ENCODE results near the gene C11orf52. TPM values are rescaled to one million over a fixed set of nuclear protein-coding genes. Genes with fewer than 3 reads are reported as not detected.

Gene C11orf52
- total and polyA plus RNA-seq, 2 of the 4 experiments (the other 2 are of a cell fraction): 0.90 to 1.1 TPM

DNA sequence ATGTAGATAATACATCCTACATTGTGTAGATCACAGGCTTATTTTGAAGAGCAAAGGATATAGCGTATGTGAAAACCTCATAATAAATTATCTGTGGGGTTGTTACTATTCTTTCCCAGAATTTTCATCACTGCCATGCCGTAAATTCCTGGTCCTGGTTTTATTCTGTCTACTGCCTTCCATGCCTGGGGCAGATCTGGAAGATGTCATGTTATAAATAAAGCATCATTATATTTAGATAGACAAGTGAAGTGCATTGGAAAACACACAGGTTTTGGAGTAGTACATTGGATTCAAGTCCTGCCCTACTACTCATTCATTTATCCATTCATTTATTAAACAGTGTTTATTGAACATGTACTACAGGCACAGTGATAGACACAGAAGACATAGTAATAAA is 2.2 kb downstream of the C11orf52 start:
- no peak for DNase-seq

More for the DNA sequence above, 2.2 kb downstream of the C11orf52 start:
- no peak overlapping the region for H3K18ac ChIP-seq (ENCODE audit: low read depth, low read length)
- H3K14ac ChIP-seq (replicated peaks; ENCODE audit: low read depth, low read length): no peak overlapping the region
- H2BK20ac ChIP-seq (ENCODE audit: low read depth, low read length): no peak overlapping the region
- no peak overlapping the region for H2AK9ac ChIP-seq (replicated peaks; ENCODE audit: low read depth, low read length, poor library complexity)
- POLR2A ChIA-PET (ENCODE audit: unreplicated experiment): no interaction called here
- H3K4me3 ChIP-seq (ENCODE audit: insufficient read depth, low read depth, low read length): no peak overlapping the region
- no peaks in the 10 kb centered on the region for H3K9me3 ChIP-seq (ENCODE audit: control insufficient read depth, insufficient read depth, low read length)
- no peaks in the 10 kb centered on the region for H4K20me1 ChIP-seq (ENCODE audit: insufficient read depth, low read length)
- no peak overlapping the region for H2AFZ ChIP-seq (replicated peaks; ENCODE audit: low read length, poor library complexity)
- intact Hi-C loops (cut with micrococcal nuclease): no loop called here
- H3K4me2 ChIP-seq (ENCODE audit: low read depth, low read length): no peak overlapping the region
- no peak overlapping the region for H4K91ac ChIP-seq (ENCODE audit: insufficient read depth, low read depth, low read length)
- dilution Hi-C loops (cut with HindIII; ENCODE audit: low sequenced_read_pairs, unreplicated experiment): no loop called here
- no peak for ATAC-seq (ENCODE audit: low read depth)
- no peak overlapping the region for H2BK120ac ChIP-seq (ENCODE audit: low read depth, low read length)
- peaks cover 0 to 3% of the 10 kb centered on the region in 2 experiments; a peak in 2 of 4 replicates for H3K79me1 ChIP-seq (ENCODE audit: low read depth in 1 of 2, low read length in 2 of 2)
- H3K36me3 ChIP-seq (ENCODE audit: control insufficient read depth, insufficient read depth, low read length): no peaks in the 10 kb centered on the region
- H3K27me3 ChIP-seq (ENCODE audit: control insufficient read depth, insufficient read depth, low read length): no peaks in the 10 kb centered on the region
- no peak overlapping the region for H3K4ac ChIP-seq (ENCODE audit: low read depth, low read length)
- peaks cover 15% of the 10 kb centered on the region for H3K9me1 ChIP-seq (ENCODE audit: insufficient read depth, low read length)
- no CpG with 5 or more reads among the region's 2 CpGs for WGBS, 2 experiments (ENCODE audit: extremely low coverage in 2 of 2, insufficient read length in 1 of 2)
- no peak overlapping the region for H4K8ac ChIP-seq (ENCODE audit: low read depth in 2 of 2, low read length in 2 of 2)
- TF ChIP-seq, protein P1, sequence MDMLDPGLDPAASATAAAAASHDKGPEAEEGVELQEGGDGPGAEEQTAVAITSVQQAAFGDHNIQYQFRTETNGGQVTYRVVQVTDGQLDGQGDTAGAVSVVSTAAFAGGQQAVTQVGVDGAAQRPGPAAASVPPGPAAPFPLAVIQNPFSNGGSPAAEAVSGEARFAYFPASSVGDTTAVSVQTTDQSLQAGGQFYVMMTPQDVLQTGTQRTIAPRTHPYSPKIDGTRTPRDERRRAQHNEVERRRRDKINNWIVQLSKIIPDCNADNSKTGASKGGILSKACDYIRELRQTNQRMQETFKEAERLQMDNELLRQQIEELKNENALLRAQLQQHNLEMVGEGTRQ (IDR thresholded peaks at IDR 0.05; ENCODE audit: low read depth, low read length): no peak
- TF ChIP-seq, protein P2, sequence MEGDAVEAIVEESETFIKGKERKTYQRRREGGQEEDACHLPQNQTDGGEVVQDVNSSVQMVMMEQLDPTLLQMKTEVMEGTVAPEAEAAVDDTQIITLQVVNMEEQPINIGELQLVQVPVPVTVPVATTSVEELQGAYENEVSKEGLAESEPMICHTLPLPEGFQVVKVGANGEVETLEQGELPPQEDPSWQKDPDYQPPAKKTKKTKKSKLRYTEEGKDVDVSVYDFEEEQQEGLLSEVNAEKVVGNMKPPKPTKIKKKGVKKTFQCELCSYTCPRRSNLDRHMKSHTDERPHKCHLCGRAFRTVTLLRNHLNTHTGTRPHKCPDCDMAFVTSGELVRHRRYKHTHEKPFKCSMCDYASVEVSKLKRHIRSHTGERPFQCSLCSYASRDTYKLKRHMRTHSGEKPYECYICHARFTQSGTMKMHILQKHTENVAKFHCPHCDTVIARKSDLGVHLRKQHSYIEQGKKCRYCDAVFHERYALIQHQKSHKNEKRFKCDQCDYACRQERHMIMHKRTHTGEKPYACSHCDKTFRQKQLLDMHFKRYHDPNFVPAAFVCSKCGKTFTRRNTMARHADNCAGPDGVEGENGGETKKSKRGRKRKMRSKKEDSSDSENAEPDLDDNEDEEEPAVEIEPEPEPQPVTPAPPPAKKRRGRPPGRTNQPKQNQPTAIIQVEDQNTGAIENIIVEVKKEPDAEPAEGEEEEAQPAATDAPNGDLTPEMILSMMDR (conservative IDR thresholded peaks at IDR 0.05; ENCODE audit: low read depth, low read length): no peak
- TF ChIP-seq NFE2L2 (IDR thresholded peaks at IDR 0.05; ENCODE audit: low read depth, low read length) (no peak), RCOR1 (IDR thresholded peaks at IDR 0.05; ENCODE audit: insufficient replicate concordance, low read length) (no peak), CHD1 (IDR thresholded peaks at IDR 0.05; ENCODE audit: low read depth, low read length) (no peak), SMC3 (IDR thresholded peaks at IDR 0.05; ENCODE audit: low read depth, low read length) (no peak), POLR2A (IDR thresholded peaks at IDR 0.05; ENCODE audit: low read depth, low read length) (no peak), RAD21 (IDR thresholded peaks at IDR 0.05; ENCODE audit: low read length) (no peak), CEBPB (IDR thresholded peaks at IDR 0.05; ENCODE audit: low read depth, low read length) (no peak), FOS (IDR thresholded peaks at IDR 0.05; ENCODE audit: low read depth, low read length) (no peak), BHLHE40 (IDR thresholded peaks at IDR 0.05; ENCODE audit: low read depth, low read length) (no peak)
- TF ChIP-seq, protein P3, sequence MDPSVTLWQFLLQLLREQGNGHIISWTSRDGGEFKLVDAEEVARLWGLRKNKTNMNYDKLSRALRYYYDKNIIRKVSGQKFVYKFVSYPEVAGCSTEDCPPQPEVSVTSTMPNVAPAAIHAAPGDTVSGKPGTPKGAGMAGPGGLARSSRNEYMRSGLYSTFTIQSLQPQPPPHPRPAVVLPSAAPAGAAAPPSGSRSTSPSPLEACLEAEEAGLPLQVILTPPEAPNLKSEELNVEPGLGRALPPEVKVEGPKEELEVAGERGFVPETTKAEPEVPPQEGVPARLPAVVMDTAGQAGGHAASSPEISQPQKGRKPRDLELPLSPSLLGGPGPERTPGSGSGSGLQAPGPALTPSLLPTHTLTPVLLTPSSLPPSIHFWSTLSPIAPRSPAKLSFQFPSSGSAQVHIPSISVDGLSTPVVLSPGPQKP (IDR thresholded peaks at IDR 0.05; ENCODE audit: borderline replicate concordance, low read depth, low read length): no peak
- no peak overlapping the region for H3K27ac ChIP-seq (ENCODE audit: insufficient read depth, low read length)
- H3K23ac ChIP-seq (ENCODE audit: low read depth, low read length): no peak overlapping the region
- no peak overlapping the region for H2AK5ac ChIP-seq (ENCODE audit: low read depth, low read length)
- no peak overlapping the region for H4K5ac ChIP-seq (ENCODE audit: low read depth, low read length)
- in situ Hi-C loops (cut with MboI; ENCODE audit: low sequenced_read_pairs): loop anchor here (5.0 kb wide), 1 partner anchor 39 kb away; no protein-coding TSS in a partner anchor
- CTCF ChIA-PET: no interaction called here
- H3K9ac ChIP-seq (ENCODE audit: low read depth, low read length): no peak overlapping the region
- no TSS peak for BruUV-seq (replicated peaks)
- no peak overlapping the region for H3K56ac ChIP-seq (ENCODE audit: extremely low read depth, insufficient read depth, low read length)
- peak overlapping the region; percentile 47; the same call in 1 of the 3 replicates for H2BK15ac ChIP-seq (ENCODE audit: low read depth, low read length)
- peaks cover 13% of the 10 kb centered on the region for H3K4me1 ChIP-seq (ENCODE audit: control insufficient read depth, insufficient read depth, low read length)
- no peak overlapping the region for H2BK5ac ChIP-seq (ENCODE audit: low read depth, low read length, poor library complexity, severe bottlenecking)
